Natural killer cell (primary cell): Measurements from ENCODE around the gene TTR. TPM values are rescaled to one million over a fixed set of nuclear protein-coding genes. Genes with fewer than 3 reads are reported as not detected.

Experiments used
- ATAC-seq, 3 donors: fragments of 150-1000 bp in 2 of 3; fragments of 200-7000 bp in 1 of 3; cut with Tn5 transposase; 1 replicate in 1 of 3; 2 replicates in 2 of 3; pipeline ENCODE4 v1.10.0; 2021; ENCODE audit warnings: mild to moderate bottlenecking in 2 of 3, moderate library complexity in 2 of 3
- DNase-seq, 2 donors: peaks; one replicate each; pipeline versions ENCODE4 v3.0.0 to v3.0.0-alpha.2; 2013 to 2021; ENCODE audit warnings: mixed read lengths in 1 of 2
- H3K27ac ChIP-seq: one replicate; pipeline ENCODE4 v1.5.1; 2013; ENCODE audit warnings: mild to moderate bottlenecking, low read length
- H3K27me3 ChIP-seq: one replicate; pipeline ENCODE4 v1.6.1; 2013; ENCODE audit warnings: low read length; ENCODE audit not compliant: control insufficient read depth, insufficient read depth
- H3K36me3 ChIP-seq: one replicate; pipeline ENCODE4 v1.6.1; 2013; ENCODE audit warnings: low read length; ENCODE audit not compliant: control insufficient read depth, insufficient read depth
- H3K4me1 ChIP-seq: one replicate; pipeline ENCODE4 v1.6.1; 2013; ENCODE audit warnings: low read length; ENCODE audit not compliant: control insufficient read depth, insufficient read depth
- H3K4me3 ChIP-seq: one replicate; pipeline ENCODE4 v1.5.1; 2013; ENCODE audit warnings: low read length
- H3K9me3 ChIP-seq: one replicate; pipeline ENCODE4 v1.6.1; 2013; ENCODE audit warnings: low read length; ENCODE audit not compliant: control insufficient read depth, insufficient read depth
- H3K27ac Mint-ChIP-seq, 2 donors: one replicate each; pipeline ENCODE4 v1.8.0; 2022; ENCODE audit warnings: mild to moderate bottlenecking in 2 of 2, mixed read lengths in 2 of 2, moderate library complexity in 1 of 2
- H3K27me3 Mint-ChIP-seq, 2 donors: one replicate each; pipeline ENCODE4 v1.8.0; 2022; ENCODE audit warnings: low read depth in 2 of 2, mixed read lengths in 2 of 2
- H3K36me3 Mint-ChIP-seq: one replicate; pipeline ENCODE4 v1.8.0; 2022; ENCODE audit warnings: mixed read lengths
- H3K4me1 Mint-ChIP-seq, 2 donors: one replicate each; pipeline ENCODE4 v1.8.0; 2022; ENCODE audit warnings: mixed read lengths in 2 of 2
- H3K4me3 Mint-ChIP-seq: one replicate; pipeline ENCODE4 v1.8.0; 2022; ENCODE audit warnings: mild to moderate bottlenecking, moderate library complexity, mixed read lengths
- H3K9me3 Mint-ChIP-seq, 2 donors: one replicate each; pipeline ENCODE4 v1.8.0; 2022; ENCODE audit warnings: mixed read lengths in 2 of 2
- WGBS: methylation state at CpG from one replicate; pipeline ENCODE4 v1.1.7; 2013; ENCODE audit warnings: missing lambda C conversion rate; ENCODE audit not compliant: insufficient coverage; 5-methylcytosine and 5-hydroxymethylcytosine counted together
- intact Hi-C: fragments of 100-400 bp; cut with micrococcal nuclease; formaldehyde crosslinking; loops from one replicate; pipeline ENCODE4 v1.14.2; 2022
- total RNA-seq, 4 donors: library from RNA; stranded (reverse); fragments of 120-200 nt in 1 of 4; gene quantifications; one replicate each; pipeline versions ENCODE4 v1.2.3 to v1.2.4, GENCODE V29; 2013 to 2022
- TF ChIP-seq, protein P1 (sequence below): fragments of 200-600 bp; IDR thresholded peaks from one replicate; pipeline ENCODE4 v1.8.0; 2022; ENCODE audit warnings: antibody characterized with exemption

Gene TTR
- total RNA-seq, 3 donors from 2014 or later (not counting 1 experiment from before 2014, with no cell fraction given): not detected

DNA sequence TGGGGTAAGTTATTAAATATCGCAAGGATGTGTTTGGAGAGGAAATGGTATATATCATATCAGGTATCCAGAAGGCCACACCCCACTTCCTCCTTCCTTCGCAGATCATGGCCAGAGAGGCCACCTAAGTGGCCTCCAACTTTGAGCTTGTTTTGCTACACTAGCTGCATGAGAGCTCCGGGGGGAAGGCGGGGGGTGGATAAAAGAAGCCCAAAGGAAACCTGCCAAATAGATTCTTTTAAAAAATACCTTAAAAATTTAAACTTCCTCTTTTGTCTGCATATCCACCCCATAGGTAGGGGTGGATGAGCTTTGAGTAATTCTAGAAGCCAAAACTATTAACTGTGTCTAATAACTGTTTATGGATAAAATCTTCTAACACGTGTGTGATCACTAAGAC, 5.7 kb upstream of the TTR start:
- no peaks in the 10 kb centered on the region for H3K36me3 ChIP-seq
- TF ChIP-seq, protein P1, sequence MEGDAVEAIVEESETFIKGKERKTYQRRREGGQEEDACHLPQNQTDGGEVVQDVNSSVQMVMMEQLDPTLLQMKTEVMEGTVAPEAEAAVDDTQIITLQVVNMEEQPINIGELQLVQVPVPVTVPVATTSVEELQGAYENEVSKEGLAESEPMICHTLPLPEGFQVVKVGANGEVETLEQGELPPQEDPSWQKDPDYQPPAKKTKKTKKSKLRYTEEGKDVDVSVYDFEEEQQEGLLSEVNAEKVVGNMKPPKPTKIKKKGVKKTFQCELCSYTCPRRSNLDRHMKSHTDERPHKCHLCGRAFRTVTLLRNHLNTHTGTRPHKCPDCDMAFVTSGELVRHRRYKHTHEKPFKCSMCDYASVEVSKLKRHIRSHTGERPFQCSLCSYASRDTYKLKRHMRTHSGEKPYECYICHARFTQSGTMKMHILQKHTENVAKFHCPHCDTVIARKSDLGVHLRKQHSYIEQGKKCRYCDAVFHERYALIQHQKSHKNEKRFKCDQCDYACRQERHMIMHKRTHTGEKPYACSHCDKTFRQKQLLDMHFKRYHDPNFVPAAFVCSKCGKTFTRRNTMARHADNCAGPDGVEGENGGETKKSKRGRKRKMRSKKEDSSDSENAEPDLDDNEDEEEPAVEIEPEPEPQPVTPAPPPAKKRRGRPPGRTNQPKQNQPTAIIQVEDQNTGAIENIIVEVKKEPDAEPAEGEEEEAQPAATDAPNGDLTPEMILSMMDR: no peak
- H3K36me3 Mint-ChIP-seq: no peaks in the 10 kb centered on the region
- no peak overlapping the region for H3K4me3 Mint-ChIP-seq
- no peak for ATAC-seq
- H3K27me3 ChIP-seq: no peaks in the 10 kb centered on the region
- H3K9me3 ChIP-seq: no peaks in the 10 kb centered on the region
- no peak overlapping the region for H3K27ac Mint-ChIP-seq
- WGBS: 50% methylated on average over 2 of the region's 5 CpGs
- H3K9me3 Mint-ChIP-seq: no peaks in the 10 kb centered on the region
- H3K4me1 ChIP-seq: no peaks in the 10 kb centered on the region
- intact Hi-C loops: no loop called here
- no peaks in the 10 kb centered on the region for H3K4me1 Mint-ChIP-seq
- H3K4me3 ChIP-seq: no peak overlapping the region
- DNase-seq: no peak
- no peak overlapping the region for H3K27ac ChIP-seq
- H3K27me3 Mint-ChIP-seq: peaks cover 0 to 6% of the 10 kb centered on the region in 2 donors

DNA sequence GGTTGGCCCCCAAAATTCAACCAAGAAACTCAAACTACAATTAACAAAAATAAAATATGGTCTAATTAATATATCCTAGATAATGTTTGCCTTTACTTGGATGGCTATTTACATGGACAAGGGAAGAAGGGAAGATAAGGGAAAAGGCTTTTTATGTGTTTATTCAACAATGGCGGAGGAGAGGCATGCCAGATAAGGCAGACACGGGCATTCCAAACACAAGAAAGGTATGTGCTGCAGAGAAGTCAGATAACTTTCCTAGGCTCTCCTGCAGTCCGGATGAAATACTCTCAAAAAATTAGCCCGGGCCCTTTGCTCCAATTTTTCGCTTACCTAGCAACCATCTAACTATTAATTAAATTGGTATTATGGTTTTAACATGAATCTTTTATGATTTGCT, 5.1 kb upstream of the TTR start:
- H3K4me1 Mint-ChIP-seq: no peaks in the 10 kb centered on the region
- H3K9me3 Mint-ChIP-seq: no peaks in the 10 kb centered on the region
- intact Hi-C loops: no loop called here
- no peak overlapping the region for H3K4me3 Mint-ChIP-seq
- TF ChIP-seq, protein P1: no peak
- WGBS: 91% methylated on average over 3 of the region's 5 CpGs
- H3K27me3 Mint-ChIP-seq: peaks cover 0 to 12% of the 10 kb centered on the region in 2 donors
- Histone ChIP-seq H3K27ac (no peak overlapping the region), H3K4me1 (no peaks in the 10 kb centered on the region), H3K4me3 (no peak overlapping the region), H3K27me3 (no peaks in the 10 kb centered on the region), H3K36me3 (no peaks in the 10 kb centered on the region), H3K9me3 (no peaks in the 10 kb centered on the region)
- ATAC-seq (no peak), DNase-seq (no peak)
- H3K36me3 Mint-ChIP-seq: no peaks in the 10 kb centered on the region
- H3K27ac Mint-ChIP-seq: no peak overlapping the region

DNA sequence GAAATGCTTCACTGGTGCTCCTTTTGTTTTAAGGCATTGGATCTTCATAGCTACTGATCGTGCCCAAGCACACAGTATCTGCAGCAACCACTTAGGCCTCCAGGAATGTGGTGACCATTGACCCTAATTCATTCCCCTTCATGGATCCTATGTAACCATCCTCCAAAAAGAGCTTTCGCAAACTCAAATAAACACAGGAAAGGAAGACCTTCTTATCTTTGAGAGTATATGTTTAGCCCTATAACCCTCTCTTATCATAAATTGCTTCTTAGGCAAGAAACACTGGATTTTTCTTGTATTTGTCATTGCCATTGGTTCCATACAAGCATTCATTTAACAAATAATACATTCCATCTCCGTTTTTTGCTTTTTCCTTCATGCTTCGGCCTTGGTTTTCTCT, 4.1 kb upstream of the TTR start:
- ATAC-seq: no peak
- no peak overlapping the region for H3K27ac Mint-ChIP-seq
- WGBS: 97% methylated on average over 4 of the region's 4 CpGs
- no peak for DNase-seq
- no peaks in the 10 kb centered on the region for H3K4me1 ChIP-seq
- H3K9me3 ChIP-seq: no peaks in the 10 kb centered on the region
- peaks cover 0 to 12% of the 10 kb centered on the region in 2 donors for H3K27me3 Mint-ChIP-seq
- intact Hi-C loops: no loop called here
- TF ChIP-seq, protein P1: no peak
- no peak overlapping the region for H3K27ac ChIP-seq
- no peaks in the 10 kb centered on the region for H3K36me3 Mint-ChIP-seq
- H3K4me1 Mint-ChIP-seq: no peaks in the 10 kb centered on the region
- H3K4me3 Mint-ChIP-seq: no peak overlapping the region
- H3K36me3 ChIP-seq: no peaks in the 10 kb centered on the region
- no peak overlapping the region for H3K4me3 ChIP-seq
- H3K9me3 Mint-ChIP-seq: no peaks in the 10 kb centered on the region
- H3K27me3 ChIP-seq: no peaks in the 10 kb centered on the region

DNA sequence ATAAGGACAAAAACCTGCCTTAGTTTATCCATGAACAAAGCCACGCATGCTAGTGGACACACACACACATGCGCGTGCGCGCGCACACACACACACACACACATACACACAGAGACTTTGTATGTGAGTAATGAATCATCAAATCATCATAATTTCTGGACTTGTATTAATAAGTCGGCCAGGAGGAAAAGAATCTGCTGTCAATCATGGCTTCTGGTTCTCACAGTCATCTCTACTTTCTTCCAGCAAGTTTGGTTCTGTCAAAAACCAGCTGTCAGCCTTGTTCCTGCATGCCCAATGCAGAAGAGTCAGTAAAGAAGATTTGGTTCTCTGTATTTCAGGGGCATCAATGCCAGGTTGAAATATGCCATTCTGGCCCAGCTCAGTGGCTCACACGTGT, 1.1 kb upstream of the TTR start:
- Histone ChIP-seq H3K36me3 (no peaks in the 10 kb centered on the region), H3K27ac (no peak overlapping the region), H3K4me1 (no peaks in the 10 kb centered on the region), H3K4me3 (no peak overlapping the region), H3K9me3 (no peaks in the 10 kb centered on the region), H3K27me3 (no peaks in the 10 kb centered on the region)
- H3K36me3 Mint-ChIP-seq: no peaks in the 10 kb centered on the region
- ATAC-seq (no peak), DNase-seq (no peak)
- H3K27me3 Mint-ChIP-seq: peaks cover 8 to 28% of the 10 kb centered on the region in 2 donors
- no peak overlapping the region for H3K27ac Mint-ChIP-seq
- intact Hi-C loops: no loop called here
- no peaks in the 10 kb centered on the region for H3K9me3 Mint-ChIP-seq
- TF ChIP-seq, protein P1: no peak
- no peak overlapping the region for H3K4me3 Mint-ChIP-seq
- H3K4me1 Mint-ChIP-seq: no peaks in the 10 kb centered on the region
- WGBS: 85% methylated on average over 3 of the region's 8 CpGs
